A549 (cell line): Measurements from ENCODE around the gene PDS5B. TPM values are rescaled to one million over a fixed set of nuclear protein-coding genes. Genes with fewer than 3 reads are reported as not detected.

Source experiments
- ATAC-seq, 2 experiments: fragments of 200-7000 bp in 1 of 2; fragments of >200 bp in 1 of 2; cut with Nextera tagmentation in 1 of 2; cut with Tn5 transposase in 1 of 2; 3 replicates each; pipeline versions ENCODE4 v1.8.0 to v1.9.1; 2018 to 2020; ENCODE audit warnings: mild to moderate bottlenecking in 1 of 2, moderate library complexity in 1 of 2
- CTCF ChIA-PET: fragments of 300-600 bp; sonication (Branson Sonifier 250); formaldehyde crosslinking; extraction: SDS; loops from one replicate; lab custom pipeline; 2021; ENCODE audit warnings: antibody characterized with exemption, inconsistent platforms; lab: Yijun Ruan, JAX
- POLR2A ChIA-PET: fragments of 350-600 bp; formaldehyde crosslinking; extraction: SDS; loops from one replicate; lab custom pipeline; 2021; ENCODE audit warnings: antibody characterized with exemption, inconsistent platforms; lab: Yijun Ruan, JAX
- DNase-seq, 2 experiments: peaks; one replicate each; pipeline versions ENCODE4 v3.0.0 to v3.0.0-alpha.2; 2011 to 2016; ENCODE audit warnings: low read depth in 1 of 2, low spot score in 1 of 2
- FAIRE-seq: peaks from 2 replicates; lab custom pipeline; 2011; peaks lifted over from hg19 to GRCh38; lab: Jason Lieb, UNC
- H3K27ac ChIP-seq, 2 experiments: fragments of >200 bp; sonication (Bioruptor Twin); formaldehyde crosslinking; 3 replicates each; pipeline ENCODE4 v1.5.1; 2016 to 2017
- H3K4me1 ChIP-seq: fragments of >200 bp; sonication (Bioruptor Twin); formaldehyde crosslinking; 3 replicates; pipeline ENCODE4 v1.6.1; 2016
- H3K4me2 ChIP-seq: fragments of >200 bp; sonication (Bioruptor Twin); formaldehyde crosslinking; 3 replicates; pipeline ENCODE4 v1.6.1; 2016
- H3K4me3 ChIP-seq: fragments of >200 bp; sonication (Bioruptor Twin); formaldehyde crosslinking; 3 replicates; pipeline ENCODE4 v1.5.1; 2016
- H3K9me3 ChIP-seq: fragments of >200 bp; sonication (Bioruptor Twin); formaldehyde crosslinking; 3 replicates; pipeline ENCODE4 v1.6.1; 2016
- CBX8 ChIP-seq: fragments of 200-600 bp; sonication (generic); IDR thresholded peaks from 2 replicates; pipeline ENCODE4 v1.6.1; 2016
- CHD4 ChIP-seq: fragments of 200-600 bp; sonication (generic); IDR thresholded peaks from 2 replicates; pipeline ENCODE4 v1.6.1; 2016; ENCODE audit warnings: antibody characterized with exemption, mild to moderate bottlenecking, borderline replicate concordance
- E2F6 ChIP-seq: IDR thresholded peaks from 2 replicates; pipeline ENCODE4 v1.6.1; 2012; ENCODE audit warnings: low read depth, borderline replicate concordance
- EHF ChIP-seq: fragments of 250-450 bp; sonication (Bioruptor Pico); IDR thresholded peaks from 2 replicates; pipeline ENCODE4 v1.5.0; 2020; ENCODE audit warnings: mild to moderate bottlenecking
- ELK1 ChIP-seq: fragments of 150-350 bp; IDR thresholded peaks from 2 replicates; pipeline ENCODE4 v1.6.1; 2014; ENCODE audit warnings: low read depth, mild to moderate bottlenecking, low read length
- ESRRA ChIP-seq: fragments of 150-350 bp; IDR thresholded peaks from 2 replicates; pipeline ENCODE4 v1.6.1; 2014; ENCODE audit warnings: mild to moderate bottlenecking, low read length, borderline replicate concordance
- GATA3 ChIP-seq: IDR thresholded peaks from 2 replicates; pipeline ENCODE4 v1.6.1; 2012; ENCODE audit warnings: borderline replicate concordance
- HDAC2 ChIP-seq: fragments of 200-600 bp; sonication (generic); IDR thresholded peaks from 2 replicates; pipeline ENCODE4 v1.6.1; 2016
- HOXB5 ChIP-seq: fragments of 250-450 bp; sonication (Bioruptor Pico); IDR thresholded peaks from 2 replicates; pipeline ENCODE4 v1.5.0; 2020; ENCODE audit warnings: mild to moderate bottlenecking, moderate library complexity
- JUNB ChIP-seq: fragments of >200 bp; sonication (Bioruptor Twin); formaldehyde crosslinking; IDR thresholded peaks from 2 replicates; pipeline ENCODE4 v1.6.1; 2016
- KDM1A ChIP-seq: fragments of 200-600 bp; sonication (generic); IDR thresholded peaks from 2 replicates; pipeline ENCODE4 v1.6.1; 2016; ENCODE audit warnings: low read depth, mild to moderate bottlenecking
- MAX ChIP-seq: IDR thresholded peaks from 2 replicates; pipeline ENCODE4 v1.6.1; 2012
- MAZ ChIP-seq: fragments of 150-350 bp; IDR thresholded peaks from 2 replicates; pipeline ENCODE4 v1.6.1; 2014; ENCODE audit warnings: antibody characterized with exemption, low read depth, low read length, borderline replicate concordance
- PHF8 ChIP-seq: fragments of 200-600 bp; sonication (generic); IDR thresholded peaks from 2 replicates; pipeline ENCODE4 v1.6.1; 2016; ENCODE audit warnings: low read depth, mild to moderate bottlenecking, antibody characterized with exemption, moderate library complexity, borderline replicate concordance
- RAD21 ChIP-seq, 2 experiments: fragments of >200 bp in 1 of 2; sonication (Bioruptor Twin) in 1 of 2; formaldehyde crosslinking in 1 of 2; IDR thresholded peaks in 1 of 2; conservative IDR thresholded peaks in 1 of 2; 2 replicates in 1 of 2; 3 replicates in 1 of 2; pipeline ENCODE4 v1.6.1; 2012 to 2018; ENCODE audit warnings: inconsistent platforms in 1 of 2
- REST ChIP-seq: fragments of 200-600 bp; sonication (generic); IDR thresholded peaks from 2 replicates; pipeline ENCODE4 v1.6.1; 2016; ENCODE audit warnings: antibody characterized with exemption, mild to moderate bottlenecking, moderate library complexity
- SREBF2 ChIP-seq: fragments of 450-650 bp; IDR thresholded peaks from 2 replicates; pipeline ENCODE4 v1.6.1; 2014; ENCODE audit warnings: mild to moderate bottlenecking, moderate library complexity
- TFCP2L1 ChIP-seq: fragments of 250-450 bp; sonication (Bioruptor Pico); IDR thresholded peaks from 2 replicates; pipeline ENCODE4 v1.5.0; 2021; ENCODE audit warnings: mild to moderate bottlenecking
- WGBS: methylation state at CpG from one replicate; pipeline ENCODE4 v1.1.6; 2017; ENCODE audit errors: missing lambda C conversion rate; 5-methylcytosine and 5-hydroxymethylcytosine counted together
- polyA plus RNA-seq, 4 experiments: library from polyadenylated mRNA; depleted of rRNA in 3 of 4; stranded (reverse); fragments of >200 nt; fragmentation: RNase III in 1 of 4; extraction: RNeasy Plus Mini Kit Qiagen cat#74134 plus additional on column Dnase treatment in 1 of 4; gene quantifications; 2 replicates in 3 of 4; 3 replicates in 1 of 4; pipeline ENCODE4 v1.2.3, GENCODE V29; 2011 to 2017

The PDS5B gene
- polyA plus RNA-seq, 2 of the 4 experiments (the other 2 are of a cell fraction): 10.6 to 16.0 TPM

GRCh38 chr13:32585550-32586079, 637 bp upstream of the PDS5B start:
- ATAC-seq (no peak), DNase-seq (no peak), FAIRE-seq (no peak)
- H3K27ac ChIP-seq: peak overlapping the region in 1 of 2 experiments; percentile 73; a peak in 3 of 6 replicates
- no peaks in the 10 kb centered on the region for H3K9me3 ChIP-seq
- 27% methylated on average over 8 of the region's 8 CpGs for WGBS
- ChIA-PET POLR2A (interaction anchor here (1.0 kb wide), 1 partner anchor 957 kb away, joined by 8 read pairs; no protein-coding TSS in a partner anchor), CTCF (interaction anchor here (0.6 to 1.3 kb wide), 34 partner anchors 8 to 958 kb away, joined by 3 to 16 read pairs (median 4); no protein-coding TSS in a partner anchor)
- peak overlapping the region; percentile 84 for H3K4me2 ChIP-seq
- peaks cover 9% of the 10 kb centered on the region; the same call in 2 of the 3 replicates for H3K4me1 ChIP-seq
- TF ChIP-seq SREBF2 (no peak), CBX8 (no peak), TFCP2L1 (CRISPR knock-in tag) (no peak), JUNB (no peak), REST (no peak), RAD21 (conservative IDR thresholded peaks at IDR 0.05 in 1 of 2, IDR thresholded peaks at IDR 0.05 in 1 of 2) (no peak), HDAC2 (no peak)
- peak overlapping the region; percentile 47 for H3K4me3 ChIP-seq

- H3K4me3 ChIP-seq: peak overlapping the region; percentile 98
- FAIRE-seq: no peak
- peak overlapping the region; percentile 92 for H3K4me2 ChIP-seq
- 1% methylated on average over 25 of the region's 74 CpGs for WGBS
- peak; percentile 69 to 72 for ATAC-seq
- no peaks in the 10 kb centered on the region for H3K9me3 ChIP-seq
- TF ChIP-seq ESRRA (no peak), KDM1A (no peak), GATA3 (no peak), EHF (CRISPR knock-in tag) (no peak), MAZ (no peak)
- peak overlapping the region; percentile 99 to 100 for H3K27ac ChIP-seq
- ChIA-PET CTCF (interaction anchor here (0.7 to 2.2 kb wide), 8 partner anchors 9 to 430 kb away, joined by 3 to 7 read pairs (median 5); no protein-coding TSS in a partner anchor), POLR2A (interaction anchor here (1.0 kb wide), 1 partner anchor 956 kb away, joined by 3 read pairs; no protein-coding TSS in a partner anchor)
- H3K4me1 ChIP-seq: peaks cover 9% of the 10 kb centered on the region; the same call in 2 of the 3 replicates
- peak; percentile 10 to 38 for DNase-seq
Observed at GRCh38 chr13:32587011-32587810, 959 bp downstream of the PDS5B start.

GRCh38 chr13:32587811-32588170, 1.5 kb downstream of the PDS5B start:
- H3K4me2 ChIP-seq: peak overlapping the region; percentile 92
- DNase-seq: no peak
- TF ChIP-seq E2F6 (no peak), CHD4 (no peak), HOXB5 (CRISPR knock-in tag) (no peak), MAX (no peak), PHF8 (no peak), ELK1 (no peak), HDAC2 (no peak)
- FAIRE-seq: no peak
- 9% methylated on average over 8 of the region's 8 CpGs for WGBS
- peak overlapping the region; percentile 99 to 100 for H3K27ac ChIP-seq
- POLR2A ChIA-PET: interaction anchor here (1.0 kb wide), 1 partner anchor 955 kb away, joined by 3 read pairs; no protein-coding TSS in a partner anchor
- H3K4me1 ChIP-seq: peaks cover 9% of the 10 kb centered on the region; the same call in 2 of the 3 replicates
- H3K4me3 ChIP-seq: peak overlapping the region; percentile 98
- CTCF ChIA-PET: interaction anchor here (0.7 to 2.2 kb wide), 9 partner anchors 9 to 955 kb away, joined by 3 to 7 read pairs (median 5); no protein-coding TSS in a partner anchor
- no peak for ATAC-seq
- H3K9me3 ChIP-seq: no peaks in the 10 kb centered on the region
